CD4-positive, alpha-beta T cell treated with Interleukin-12 subunit alpha and Interleukin-12 subunit beta, for 1 hour (primary cell): ENCODE measurements around the gene FAM20A.

ENCODE experiments used
- DNase-seq: peaks from one replicate; pipeline ENCODE4 v3.0.0-alpha.2; 2020

The FAM20A gene

DNA sequence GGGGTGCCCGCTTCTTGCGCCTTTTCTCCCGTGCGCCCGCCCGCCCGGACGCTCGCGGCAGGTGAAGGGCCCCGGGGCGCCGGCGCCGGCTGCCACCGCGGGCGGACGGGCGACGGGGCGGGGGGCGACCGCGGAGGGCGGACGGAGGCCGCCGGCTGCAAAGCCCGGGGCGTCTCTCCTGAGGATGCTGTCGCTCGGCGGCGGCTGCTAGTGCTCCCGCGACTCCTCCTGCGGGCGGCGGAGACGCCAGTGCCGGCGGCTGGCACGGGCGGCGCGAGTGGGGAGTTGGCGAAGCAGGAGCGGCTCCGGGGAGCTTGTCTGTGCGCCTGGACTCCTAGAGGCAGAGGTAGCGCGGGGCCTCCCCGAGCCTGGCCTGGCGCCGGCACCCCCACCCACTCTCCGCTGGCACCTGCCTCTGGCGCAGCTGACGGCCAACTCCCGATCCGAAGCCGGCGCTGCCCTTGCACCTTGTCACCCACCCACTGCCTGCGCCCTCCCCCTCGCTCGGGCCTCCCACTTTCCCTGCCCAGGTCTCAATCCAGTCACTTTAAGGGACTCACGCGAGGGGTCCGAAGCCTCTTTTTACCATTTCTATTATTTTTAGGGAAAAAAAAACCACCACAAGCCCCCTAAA, at the start of gene FAM20A:
Gene FAM20A, minus strand, starts transcription at position 437 of the 634 bp plus-strand sequence. CDS start 701 bp downstream, outside the sequence.
- DNase-seq = no peak

DNA sequence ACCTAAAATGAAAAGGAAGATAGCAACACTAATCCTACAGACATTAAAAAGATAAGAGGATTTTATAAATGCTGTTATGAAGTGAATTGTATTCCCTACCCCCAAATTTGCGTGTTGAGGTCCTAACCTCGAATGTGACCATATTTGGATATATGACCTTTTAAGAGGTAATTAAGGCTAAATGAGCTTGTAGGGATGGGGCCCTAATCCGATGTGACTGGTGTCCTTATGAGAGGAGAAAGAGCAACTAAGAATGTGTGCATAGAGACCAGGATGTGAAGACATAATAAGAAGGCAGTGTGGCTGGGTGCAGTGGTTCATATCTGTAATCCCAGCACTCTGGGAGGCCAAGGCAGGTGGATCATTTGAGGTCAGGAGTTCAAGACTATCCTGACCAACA, 48.2 kb upstream of the FAM20A start:
- DNase-seq = no peak

DNA sequence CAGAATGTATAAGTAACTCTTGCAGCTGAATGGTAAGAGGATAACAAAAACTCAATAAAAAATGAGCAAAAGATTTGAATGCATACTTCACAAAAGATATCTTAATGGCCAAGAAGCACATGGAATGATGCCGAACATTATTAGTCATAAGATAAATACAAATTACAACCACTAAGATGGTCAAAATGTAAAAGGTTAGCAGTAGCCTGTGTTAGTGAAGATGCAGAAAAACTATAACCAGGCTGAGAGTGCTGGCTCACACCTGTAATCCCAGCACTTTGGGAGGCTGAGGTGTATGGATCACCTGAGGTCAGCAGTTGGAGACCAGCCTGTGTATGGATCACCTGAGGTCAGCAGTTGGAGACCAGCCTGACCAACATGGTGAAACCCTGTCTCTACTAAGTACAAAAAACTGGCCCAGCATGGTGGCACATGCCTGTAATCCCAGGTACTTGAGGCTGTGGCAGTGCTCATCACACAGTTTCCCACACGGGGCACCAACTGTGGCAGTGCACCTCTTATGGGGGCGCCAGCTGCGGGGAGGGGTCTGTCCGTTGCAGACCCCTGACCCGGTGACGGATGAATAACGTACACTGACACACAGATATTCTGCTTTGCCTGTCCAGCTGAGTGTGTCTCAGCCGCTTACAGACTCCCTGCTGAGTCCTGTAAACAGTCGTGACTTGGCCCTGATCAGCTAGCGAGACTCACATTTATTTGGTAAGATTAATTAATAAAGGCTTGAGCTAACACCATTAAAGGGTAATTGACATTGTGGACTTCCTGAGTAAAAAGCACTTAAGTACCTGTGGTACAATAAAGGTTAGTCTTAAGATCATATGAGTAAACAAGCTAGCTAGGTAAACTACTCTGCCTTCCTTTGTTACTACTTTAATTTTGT, 45.7 kb upstream of the FAM20A start:
- no peak for DNase-seq

DNA sequence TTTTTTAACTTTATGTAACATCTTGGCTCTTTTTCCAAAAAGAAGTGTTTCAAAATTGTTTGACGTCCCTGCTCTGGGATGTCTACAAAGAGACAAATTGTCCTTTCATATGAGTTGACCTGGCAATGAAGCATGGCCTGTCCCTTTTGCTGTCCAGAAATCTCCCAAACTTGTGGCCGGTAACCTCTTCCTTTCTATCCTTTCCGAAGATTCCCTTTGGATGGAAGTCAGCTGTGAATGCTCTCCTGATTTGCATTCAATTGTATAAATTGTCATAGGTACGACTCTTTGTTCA, 40.9 kb upstream of the FAM20A start:
- DNase-seq = no peak

DNA sequence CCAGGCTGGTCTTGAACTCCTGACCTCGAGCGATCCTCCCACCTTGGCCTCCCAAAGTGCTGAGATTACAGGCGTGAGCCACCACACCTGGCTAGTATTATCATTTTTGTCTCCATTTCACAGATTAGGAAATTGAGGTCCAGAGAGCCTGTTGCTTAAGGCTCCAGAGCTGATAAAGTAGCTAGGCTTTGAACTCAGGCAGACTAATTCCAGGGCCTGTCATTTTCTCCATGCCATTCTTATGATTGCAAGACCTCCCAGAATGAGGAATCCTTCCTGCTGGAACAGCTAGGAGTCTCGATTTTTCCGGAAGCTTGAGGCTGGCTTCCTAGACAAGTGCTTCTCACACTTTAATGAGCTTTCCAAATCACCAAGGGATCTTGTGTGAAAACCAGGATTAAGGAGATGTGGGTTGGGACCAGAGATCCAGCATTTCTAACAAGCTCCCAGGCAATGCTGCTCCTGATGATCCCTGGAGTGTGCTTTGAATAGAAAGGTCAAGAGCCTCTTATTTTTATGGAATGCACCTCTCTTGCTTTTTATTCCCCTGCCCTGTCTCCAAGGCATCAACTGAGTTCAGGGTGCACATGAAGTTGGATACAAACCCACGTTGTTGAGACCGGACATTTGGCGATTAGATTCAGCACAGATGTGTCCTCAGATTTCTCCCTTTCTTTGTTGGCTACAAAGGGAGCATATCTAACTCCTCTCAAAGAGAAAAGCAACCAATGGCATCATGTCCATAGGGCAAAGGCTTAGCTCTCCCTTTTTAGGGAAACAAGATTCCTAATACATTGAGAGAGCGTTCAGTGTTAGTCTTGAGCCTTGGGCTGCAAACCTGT, 40.3 kb upstream of the FAM20A start:
- no peak for DNase-seq

DNA sequence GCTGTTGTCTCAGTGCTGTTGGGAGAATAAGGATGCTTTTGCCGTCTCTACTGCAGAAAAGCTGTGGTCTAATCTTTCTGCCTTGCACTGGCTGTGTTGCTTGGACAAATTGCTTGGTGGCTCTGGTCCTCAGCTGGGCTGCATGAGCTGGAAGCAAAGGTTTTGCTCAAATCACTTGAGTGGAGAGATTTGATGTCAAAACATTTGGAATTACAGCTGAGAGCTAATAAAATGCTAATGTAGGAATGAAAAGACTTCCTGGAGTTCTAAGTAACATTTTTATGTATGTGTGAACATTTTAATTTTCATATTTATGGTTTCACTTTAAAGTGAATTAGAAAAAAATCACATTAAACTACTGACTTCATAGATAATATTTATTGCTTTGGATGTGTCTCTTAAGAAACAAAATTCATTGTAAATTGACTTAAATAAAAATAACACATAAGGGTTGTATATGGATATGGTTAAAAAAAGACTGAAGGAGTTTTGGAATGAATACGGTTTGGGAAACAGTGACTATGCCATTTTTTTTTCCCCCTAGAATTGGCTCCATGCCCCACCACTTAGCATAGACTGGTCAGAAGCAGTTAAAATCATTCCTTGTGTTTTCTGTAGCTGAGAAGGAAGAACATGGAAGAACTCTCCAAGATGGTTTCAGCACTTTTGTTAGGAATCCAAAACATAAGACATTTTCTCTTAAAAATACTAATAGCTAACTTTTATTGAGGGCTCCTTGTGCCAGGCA, 39.2 kb upstream of the FAM20A start:
- no peak for DNase-seq

DNA sequence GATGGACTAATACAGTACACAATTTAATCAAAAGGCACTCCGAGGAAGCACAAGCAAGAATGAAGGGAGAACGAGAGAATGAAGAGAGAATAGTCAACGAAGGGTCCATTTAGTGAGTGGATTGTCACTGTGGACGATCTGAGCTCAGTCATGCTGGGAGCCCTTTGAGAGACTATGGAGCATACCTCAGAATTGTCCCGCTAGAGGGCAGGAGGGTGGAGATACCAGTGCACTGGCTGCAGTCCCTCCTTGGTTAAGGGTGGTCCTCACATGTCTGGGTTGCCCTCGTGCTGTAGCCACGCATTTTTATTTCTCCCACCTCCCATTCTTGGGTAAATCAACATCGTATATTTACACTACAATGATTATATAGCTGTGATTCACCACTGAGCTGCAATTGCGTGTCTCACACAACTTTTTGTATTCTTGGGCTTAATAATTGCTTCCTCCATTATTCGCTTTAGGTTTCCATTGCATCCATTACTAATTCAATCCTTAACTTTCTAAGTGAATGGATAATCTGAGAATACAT, 33.2 kb upstream of the FAM20A start:
- DNase-seq = no peak

DNA sequence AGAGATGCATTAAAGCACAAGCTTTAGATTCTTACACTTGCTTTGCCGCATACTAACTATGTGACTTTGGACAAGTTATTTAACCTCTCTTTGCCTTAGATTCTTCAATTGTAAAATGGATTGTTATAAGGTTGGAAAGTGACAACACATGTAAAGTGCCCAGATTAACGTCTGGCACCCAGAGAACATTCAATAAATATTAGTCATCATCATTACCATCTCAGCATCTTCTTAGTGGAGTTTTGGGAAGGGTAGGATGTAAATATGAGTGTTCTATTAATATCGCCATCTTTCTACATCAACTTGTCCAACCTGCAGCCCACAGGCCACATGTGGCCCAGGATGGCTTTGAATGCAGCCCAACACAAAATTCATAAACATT, 27.4 kb upstream of the FAM20A start:
- DNase-seq = no peak

DNA sequence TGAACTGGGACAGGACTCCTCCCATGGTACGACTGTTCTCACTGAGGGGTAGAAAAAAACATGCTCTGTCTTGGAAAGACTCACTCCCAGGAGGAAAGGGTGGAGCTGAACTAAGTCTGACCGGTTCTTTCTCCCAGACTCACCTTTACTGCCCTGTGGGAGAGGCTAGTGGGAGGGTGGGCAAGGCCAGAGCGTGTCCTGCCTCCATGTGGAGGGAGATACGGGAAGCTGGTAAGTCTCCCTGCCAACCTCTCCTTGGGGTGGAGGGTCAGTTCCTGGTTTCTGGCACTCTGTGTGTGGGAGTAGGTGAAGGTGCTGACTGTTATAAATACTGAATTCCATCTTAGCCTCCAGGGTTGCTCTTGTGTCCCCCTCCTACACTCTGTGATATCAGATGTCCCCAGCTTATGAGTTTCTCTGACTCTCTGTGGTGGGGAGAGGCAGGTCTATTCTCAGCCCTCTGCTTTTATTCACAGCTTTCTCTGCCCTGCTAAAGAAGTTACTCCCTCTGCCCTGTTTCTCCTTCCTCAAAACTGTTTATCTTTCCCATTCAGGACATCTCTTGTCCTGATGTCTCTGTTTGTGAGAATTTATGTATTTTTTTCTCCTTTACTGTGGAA, 26.9 kb upstream of the FAM20A start:
- no peak for DNase-seq

DNA sequence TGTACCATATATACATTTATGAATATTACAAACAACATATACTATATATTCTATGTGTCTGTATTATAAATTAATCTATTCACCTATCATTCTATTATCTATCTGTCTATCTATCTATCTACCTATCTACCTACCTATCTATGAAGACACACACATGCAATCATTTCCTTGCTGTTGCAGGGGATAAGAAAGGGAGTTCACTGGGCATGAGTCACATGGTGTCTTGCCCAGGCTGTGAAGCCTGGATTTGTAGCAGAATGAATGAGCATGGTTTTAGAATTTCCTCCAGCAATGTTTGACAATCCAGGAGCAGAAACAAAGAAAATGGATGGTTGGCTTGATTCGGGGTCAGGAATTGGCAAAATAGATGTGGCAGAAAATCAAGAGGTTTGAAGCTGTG, 23.2 kb upstream of the FAM20A start:
- DNase-seq = no peak

DNA sequence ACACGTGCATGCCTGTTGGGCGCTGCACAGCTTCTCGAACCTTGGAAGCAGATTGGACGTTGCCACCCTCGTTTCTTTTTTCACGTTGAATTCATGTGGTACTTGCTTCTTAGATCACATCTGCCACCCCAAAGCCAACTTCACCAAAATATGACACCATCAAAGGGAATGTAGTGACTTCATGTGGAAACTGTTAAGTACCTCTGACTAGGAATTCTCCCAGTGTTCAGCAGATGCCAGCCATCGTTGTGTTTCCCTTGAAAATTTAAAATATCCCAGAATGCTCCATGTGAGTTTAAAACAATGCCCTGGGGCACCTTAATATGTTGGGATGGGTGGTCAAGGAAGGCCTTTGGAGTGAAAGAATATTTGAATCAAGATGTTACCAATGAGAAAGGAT, 22.6 kb upstream of the FAM20A start:
- DNase-seq = no peak

DNA sequence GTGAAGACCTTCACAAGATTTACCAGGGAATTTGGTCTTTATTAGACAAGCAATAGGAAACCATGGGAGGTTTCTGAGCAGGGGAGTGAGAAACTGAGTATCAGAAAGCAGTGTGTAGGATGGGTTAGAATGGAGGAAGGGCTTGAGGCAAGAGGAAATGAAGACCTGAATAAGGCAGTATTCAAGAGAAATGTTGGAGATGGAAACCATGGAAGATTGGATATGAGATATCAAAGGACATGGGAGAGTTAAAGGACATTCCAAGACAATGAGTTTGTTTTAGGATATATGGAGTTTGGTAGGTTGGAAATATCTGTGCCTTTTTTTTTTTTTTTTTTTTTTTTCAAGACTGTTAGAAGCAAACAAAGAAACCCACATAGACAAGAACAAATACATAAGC, 21.3 kb upstream of the FAM20A start:
- no peak for DNase-seq

DNA sequence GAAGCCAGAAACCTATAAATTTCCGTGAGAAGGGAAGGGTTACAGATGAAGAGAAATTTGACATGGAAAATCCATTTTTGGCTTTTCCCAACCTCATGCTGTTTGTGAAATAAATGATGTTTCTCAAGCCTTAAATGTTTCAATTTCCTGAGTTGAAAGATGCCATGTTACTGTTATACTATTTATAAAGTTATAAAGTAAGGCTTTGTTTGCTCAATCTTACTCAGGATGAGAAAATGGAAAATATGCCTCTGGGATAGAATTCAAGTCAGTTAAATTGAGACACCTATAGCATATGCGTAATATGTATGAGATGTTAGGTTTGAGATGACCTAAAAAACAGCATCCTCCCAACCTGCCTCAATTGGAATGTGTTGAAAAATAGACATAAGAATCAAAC, 19.9 kb upstream of the FAM20A start:
- no peak for DNase-seq

DNA sequence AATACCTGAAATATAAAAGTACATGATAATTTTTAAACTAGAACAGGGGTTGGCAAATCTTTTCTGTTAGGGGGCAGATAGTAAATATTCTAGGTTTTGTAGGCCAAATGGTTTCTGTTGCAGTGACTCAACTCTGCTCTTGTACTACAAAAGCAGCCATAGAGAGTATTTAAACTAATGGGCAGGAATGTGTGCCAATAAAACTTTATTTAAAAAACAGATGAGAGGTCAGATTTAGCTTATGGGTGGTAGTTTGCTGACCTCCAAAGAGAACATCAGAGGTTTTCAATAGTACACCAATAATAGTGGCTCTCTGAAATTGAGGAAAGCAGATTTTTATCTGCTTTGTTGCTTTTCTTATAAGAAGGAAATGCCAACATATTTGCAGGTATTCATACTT, 15.2 kb upstream of the FAM20A start:
- no peak for DNase-seq

DNA sequence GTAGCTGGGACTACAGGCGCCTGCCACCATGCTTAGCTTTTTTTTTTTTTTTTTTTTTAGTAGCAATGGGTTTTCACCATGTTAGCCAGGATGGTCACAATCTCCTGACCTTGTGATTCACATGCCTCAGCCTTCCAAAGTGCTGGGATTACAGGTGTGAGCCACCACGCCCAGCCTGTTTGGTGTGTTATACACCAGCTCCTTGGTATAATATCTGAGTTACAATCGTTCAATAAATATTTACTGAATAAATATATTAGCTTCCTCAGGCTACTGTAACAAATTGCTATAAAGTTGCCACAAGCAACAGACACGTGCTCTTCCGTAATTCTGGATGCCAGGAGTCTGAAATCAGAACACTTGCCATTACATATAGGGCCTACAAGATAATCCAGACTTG, 13.6 kb upstream of the FAM20A start:
- DNase-seq = no peak

DNA sequence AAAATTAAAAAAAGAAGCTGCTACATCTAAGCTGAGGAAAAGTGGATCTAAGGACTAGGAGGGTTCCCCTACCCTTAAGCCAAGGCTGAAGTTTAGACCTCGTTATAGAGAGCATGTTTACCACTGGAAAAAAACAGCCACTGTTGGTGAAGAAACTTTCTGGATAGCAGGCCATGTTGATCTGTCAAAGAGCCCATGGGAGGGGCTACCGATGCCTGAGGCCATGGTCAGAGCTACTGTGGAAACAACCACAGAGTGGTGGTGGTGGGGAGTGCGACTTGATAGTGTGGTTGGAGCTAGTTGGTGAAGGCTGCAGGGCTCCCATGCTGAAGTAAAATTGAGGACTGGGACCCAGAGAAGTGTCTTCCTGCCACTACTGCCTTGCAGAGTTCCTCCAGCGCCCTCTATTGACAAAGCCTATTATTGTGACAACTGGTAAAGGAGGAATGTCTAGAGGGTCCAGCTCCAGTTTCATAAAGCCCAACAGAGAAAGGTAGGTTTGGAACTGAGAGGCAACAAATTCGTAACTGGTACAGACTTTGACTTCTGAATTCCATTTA, 12.7 kb upstream of the FAM20A start:
- peak; percentile 31 for DNase-seq

DNA sequence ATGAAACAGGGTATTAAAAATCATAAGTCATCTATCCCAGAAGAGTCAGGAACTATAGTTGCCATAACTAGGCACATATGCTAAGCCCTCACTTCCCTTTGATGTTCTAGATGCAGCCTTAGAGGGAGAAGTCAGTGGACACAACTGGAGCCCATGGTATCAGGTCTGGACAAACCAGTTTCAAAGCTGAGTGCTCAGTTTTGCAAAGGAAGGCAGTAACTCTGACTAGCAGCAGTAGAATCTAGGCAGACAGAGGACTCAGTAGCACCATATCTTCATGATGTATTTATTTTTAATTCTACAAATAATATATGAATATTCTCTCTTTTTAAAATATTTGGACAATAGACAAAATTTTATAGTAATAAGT, 11.7 kb upstream of the FAM20A start:
- no peak for DNase-seq

DNA sequence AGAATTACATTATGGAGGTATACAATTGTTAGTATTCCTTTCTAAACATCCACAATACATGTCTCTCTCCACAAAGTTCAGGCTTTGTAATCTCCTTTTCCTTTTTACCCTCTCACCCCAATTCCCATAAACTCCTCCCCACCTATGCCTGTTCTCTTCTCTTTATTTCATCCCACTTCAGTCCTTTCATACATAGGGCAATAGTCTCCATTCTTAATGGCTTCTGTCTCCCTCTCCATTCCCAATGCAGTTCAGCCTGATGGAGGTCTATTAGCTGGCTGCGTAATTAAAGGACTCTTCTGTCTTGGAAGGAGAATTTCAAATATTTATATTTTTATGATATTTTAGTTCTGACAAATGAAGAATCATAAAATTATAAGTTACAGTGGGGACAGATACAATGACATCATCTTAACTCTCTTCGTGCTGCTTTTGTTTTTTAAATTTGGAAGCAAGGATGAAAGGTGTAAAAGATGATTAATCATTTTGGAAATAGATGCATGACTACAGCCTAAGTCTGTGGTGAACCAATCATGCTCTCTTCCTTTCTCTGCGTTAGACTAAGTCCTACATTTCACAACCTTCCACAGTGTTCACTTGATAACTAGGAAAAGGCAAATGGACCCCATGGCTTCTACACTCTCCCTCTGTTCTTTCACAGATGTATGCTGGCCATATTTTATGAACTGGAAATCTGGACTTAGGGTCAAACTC, 11.2 kb upstream of the FAM20A start:
- no peak for DNase-seq

DNA sequence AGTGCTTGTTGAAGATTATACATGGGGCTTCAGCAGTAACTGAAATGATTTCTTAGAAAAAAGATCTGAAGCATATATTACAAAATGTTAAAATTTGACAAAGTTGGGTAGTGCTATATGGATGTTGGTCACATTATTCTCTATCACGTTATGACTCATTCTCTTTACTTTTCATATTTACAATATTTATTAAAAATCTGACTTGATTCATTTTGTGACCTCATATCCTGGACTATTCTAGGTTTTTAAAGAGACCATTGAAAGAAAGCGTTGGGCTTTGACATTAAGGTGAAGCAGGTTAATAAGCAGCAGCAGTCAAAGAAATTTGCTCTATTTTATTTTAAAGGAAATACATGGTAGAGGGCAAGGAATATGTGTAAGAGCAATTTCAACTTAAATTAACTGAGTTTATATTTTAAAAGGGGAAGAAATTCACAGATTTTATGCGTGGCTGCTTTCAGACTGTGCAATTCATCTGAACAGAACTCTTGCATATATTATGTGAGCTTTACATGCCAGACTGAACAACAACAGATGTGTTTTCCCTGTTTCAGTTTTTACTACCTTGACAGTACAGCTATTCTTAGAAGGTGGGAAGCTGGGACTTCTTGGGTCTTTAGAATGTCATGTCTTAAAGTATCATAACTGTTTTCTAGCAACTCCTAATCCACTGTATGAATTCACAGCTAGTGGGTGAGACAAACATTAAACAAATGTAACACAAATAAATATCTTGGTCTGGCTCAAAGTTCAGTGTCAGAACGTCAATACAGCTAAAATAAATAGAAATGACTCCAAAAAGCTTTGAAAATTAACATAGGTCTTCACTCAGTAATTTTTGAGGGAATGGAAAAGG, 10.4 kb upstream of the FAM20A start:
- DNase-seq = no peak

DNA sequence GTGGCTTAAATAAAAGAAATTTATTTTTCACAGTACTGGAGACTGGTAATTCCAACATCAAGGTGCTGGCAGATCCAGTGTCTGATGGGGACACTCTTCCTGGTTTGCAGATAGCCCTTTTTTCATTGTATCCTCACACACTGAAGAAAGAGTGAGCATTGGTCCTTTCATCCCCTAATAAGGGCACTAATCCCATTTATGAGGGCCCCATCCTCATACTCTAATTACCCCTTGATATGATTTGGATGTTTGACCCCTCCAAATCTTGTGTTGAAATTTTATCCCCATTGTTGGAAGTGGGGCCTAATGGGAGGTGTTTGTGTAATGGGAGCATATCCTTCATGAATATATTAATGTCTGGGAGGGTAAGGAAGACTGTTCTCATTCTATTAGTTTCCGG, 9.4 kb upstream of the FAM20A start:
- DNase-seq = no peak
